ENCODE measurements around the gene PRDM16.

PRDM16 gene

GRCh38 chr1:3308053-3308452 is 239.1 kb downstream of the PRDM16 start:
- Histone ChIP-seq H3K4me3 (ENCODE audit: low read length in 2 of 2) (no peak overlapping the region), H3K4me2 (ENCODE audit: insufficient read depth, low read length, poor library complexity, severe bottlenecking) (no peak overlapping the region), H3K27me3 (ENCODE audit: control insufficient read depth in 3 of 3, insufficient read depth in 3 of 3, low read depth in 1 of 3, low read length in 3 of 3) (peaks cover 0 to 46% (median 10%) of the 10 kb centered on the region in 3 experiments), H2AFZ (ENCODE audit: low read length) (no peak overlapping the region), H3K4me1 (ENCODE audit: control insufficient read depth in 2 of 2, insufficient read depth in 1 of 2, low read depth in 1 of 2, low read length in 2 of 2) (peaks cover 0 to 11% of the 10 kb centered on the region in 2 donors), H3K14ac (ENCODE audit: low read length) (peak overlapping the region; percentile 58), H3K27ac (replicated peaks; ENCODE audit: low read length) (no peak overlapping the region), H3K36me3 (replicated peaks in 1 of 2; ENCODE audit: control insufficient read depth in 2 of 2, insufficient read depth in 2 of 2, low read length in 2 of 2) (no peaks in the 10 kb centered on the region), H2BK120ac (ENCODE audit: low read depth, low read length) (no peak overlapping the region), H2BK5ac (ENCODE audit: low read length) (no peak overlapping the region), H3K9me3 (replicated peaks in 1 of 2; ENCODE audit: control insufficient read depth in 2 of 2, insufficient read depth in 1 of 2, low read depth in 1 of 2, low read length in 2 of 2) (peaks cover 0 to 2% of the 10 kb centered on the region in 2 donors), H2BK15ac (ENCODE audit: low read length) (no peak overlapping the region), H2BK12ac (ENCODE audit: low read length) (no peak overlapping the region), H4K91ac (ENCODE audit: low read depth, low read length, poor library complexity) (no peak overlapping the region), H3K9ac (ENCODE audit: low read depth, low read length, poor library complexity) (no peak overlapping the region), H2AK5ac (ENCODE audit: low read depth, low read length) (peak overlapping the region; percentile 38), H3K79me1 (ENCODE audit: low read depth, low read length) (no peaks in the 10 kb centered on the region), H3K4ac (ENCODE audit: low read length) (no peak overlapping the region), H4K8ac (ENCODE audit: low read depth, low read length) (no peak overlapping the region), H3K23ac (ENCODE audit: low read depth, low read length, poor library complexity) (peak overlapping the region; percentile 21), H3K18ac (ENCODE audit: low read length) (peak overlapping the region; percentile 55)
- no peak for DNase-seq (ENCODE audit: low spot score)
- no CpG with 5 or more reads among the region's 11 CpGs for WGBS, 2 donors (ENCODE audit: extremely low coverage in 2 of 2, insufficient read length in 2 of 2, insufficient replicate concordance in 1 of 2)

GRCh38 chr1:3310718-3311400 is 241.9 kb downstream of the PRDM16 start:
- DNase-seq (ENCODE audit: low spot score) = no peak
- Histone ChIP-seq H3K9me3 (replicated peaks in 1 of 2; ENCODE audit: control insufficient read depth in 2 of 2, insufficient read depth in 1 of 2, low read depth in 1 of 2, low read length in 2 of 2) (peaks cover 0 to 2% of the 10 kb centered on the region in 2 donors), H3K4ac (ENCODE audit: low read length) (no peak overlapping the region), H3K4me3 (ENCODE audit: low read length in 2 of 2) (peak overlapping the region in 1 of 2 donors; percentile 73), H3K27me3 (ENCODE audit: control insufficient read depth in 3 of 3, insufficient read depth in 3 of 3, low read depth in 1 of 3, low read length in 3 of 3) (peaks cover 0 to 68% (median 13%) of the 10 kb centered on the region in 3 experiments), H2BK15ac (ENCODE audit: low read length) (no peak overlapping the region), H2AK5ac (ENCODE audit: low read depth, low read length) (peak overlapping the region; percentile 13), H3K14ac (ENCODE audit: low read length) (peak overlapping the region; percentile 28), H3K18ac (ENCODE audit: low read length) (peak overlapping the region; percentile 63), H4K91ac (ENCODE audit: low read depth, low read length, poor library complexity) (peak overlapping the region; percentile 85), H2BK5ac (ENCODE audit: low read length) (peak overlapping the region; percentile 13), H3K79me1 (ENCODE audit: low read depth, low read length) (no peaks in the 10 kb centered on the region), H2AFZ (ENCODE audit: low read length) (no peak overlapping the region), H3K9ac (ENCODE audit: low read depth, low read length, poor library complexity) (peak overlapping the region; percentile 85), H3K27ac (replicated peaks; ENCODE audit: low read length) (no peak overlapping the region), H3K4me2 (ENCODE audit: insufficient read depth, low read length, poor library complexity, severe bottlenecking) (no peak overlapping the region), H2BK12ac (ENCODE audit: low read length) (peak overlapping the region; percentile 36), H4K8ac (ENCODE audit: low read depth, low read length) (no peak overlapping the region), H2BK120ac (ENCODE audit: low read depth, low read length) (peak overlapping the region; percentile 24), H3K23ac (ENCODE audit: low read depth, low read length, poor library complexity) (peak overlapping the region; percentile 89), H3K36me3 (replicated peaks in 1 of 2; ENCODE audit: control insufficient read depth in 2 of 2, insufficient read depth in 2 of 2, low read length in 2 of 2) (no peaks in the 10 kb centered on the region), H3K4me1 (ENCODE audit: control insufficient read depth in 2 of 2, insufficient read depth in 1 of 2, low read depth in 1 of 2, low read length in 2 of 2) (peaks cover 0 to 35% of the 10 kb centered on the region in 2 donors)
- WGBS, 2 donors (ENCODE audit: extremely low coverage in 2 of 2, insufficient read length in 2 of 2, insufficient replicate concordance in 1 of 2) = no CpG with 5 or more reads among the region's 25 CpGs

GRCh38 chr1:3311711-3312110 is 242.7 kb downstream of the PRDM16 start:
- Histone ChIP-seq H3K4me2 (ENCODE audit: insufficient read depth, low read length, poor library complexity, severe bottlenecking) (no peak overlapping the region), H4K8ac (ENCODE audit: low read depth, low read length) (no peak overlapping the region), H3K9me3 (replicated peaks in 1 of 2; ENCODE audit: control insufficient read depth in 2 of 2, insufficient read depth in 1 of 2, low read depth in 1 of 2, low read length in 2 of 2) (peaks cover 0 to 2% of the 10 kb centered on the region in 2 donors), H3K79me1 (ENCODE audit: low read depth, low read length) (no peaks in the 10 kb centered on the region), H3K9ac (ENCODE audit: low read depth, low read length, poor library complexity) (no peak overlapping the region), H2BK15ac (ENCODE audit: low read length) (no peak overlapping the region), H4K91ac (ENCODE audit: low read depth, low read length, poor library complexity) (no peak overlapping the region), H2BK120ac (ENCODE audit: low read depth, low read length) (no peak overlapping the region), H3K36me3 (replicated peaks in 1 of 2; ENCODE audit: control insufficient read depth in 2 of 2, insufficient read depth in 2 of 2, low read length in 2 of 2) (no peaks in the 10 kb centered on the region), H3K18ac (ENCODE audit: low read length) (peak overlapping the region; percentile 62), H3K14ac (ENCODE audit: low read length) (no peak overlapping the region), H2BK5ac (ENCODE audit: low read length) (peak overlapping the region; percentile 13), H3K27ac (replicated peaks; ENCODE audit: low read length) (no peak overlapping the region), H3K27me3 (ENCODE audit: control insufficient read depth in 3 of 3, insufficient read depth in 3 of 3, low read depth in 1 of 3, low read length in 3 of 3) (peaks cover 0 to 71% (median 13%) of the 10 kb centered on the region in 3 experiments), H2BK12ac (ENCODE audit: low read length) (no peak overlapping the region), H3K4ac (ENCODE audit: low read length) (no peak overlapping the region), H3K4me3 (ENCODE audit: low read length in 2 of 2) (no peak overlapping the region), H2AFZ (ENCODE audit: low read length) (no peak overlapping the region), H3K4me1 (ENCODE audit: control insufficient read depth in 2 of 2, insufficient read depth in 1 of 2, low read depth in 1 of 2, low read length in 2 of 2) (peaks cover 0 to 41% of the 10 kb centered on the region in 2 donors), H2AK5ac (ENCODE audit: low read depth, low read length) (peak overlapping the region; percentile 73), H3K23ac (ENCODE audit: low read depth, low read length, poor library complexity) (peak overlapping the region; percentile 58)
- WGBS, 2 donors (ENCODE audit: extremely low coverage in 2 of 2, insufficient read length in 2 of 2, insufficient replicate concordance in 1 of 2) = no CpG with 5 or more reads among the region's 8 CpGs
- no peak for DNase-seq (ENCODE audit: low spot score)

GRCh38 chr1:3312310-3312897 is 243.4 kb downstream of the PRDM16 start:
- H4K91ac ChIP-seq (ENCODE audit: low read depth, low read length, poor library complexity) = no peak overlapping the region
- no peak overlapping the region for H2BK12ac ChIP-seq (ENCODE audit: low read length)
- peaks cover 0 to 2% of the 10 kb centered on the region in 2 donors for H3K9me3 ChIP-seq (replicated peaks in 1 of 2; ENCODE audit: control insufficient read depth in 2 of 2, insufficient read depth in 1 of 2, low read depth in 1 of 2, low read length in 2 of 2)
- no peak overlapping the region for H2BK120ac ChIP-seq (ENCODE audit: low read depth, low read length)
- no peaks in the 10 kb centered on the region for H3K36me3 ChIP-seq (replicated peaks in 1 of 2; ENCODE audit: control insufficient read depth in 2 of 2, insufficient read depth in 2 of 2, low read length in 2 of 2)
- peak overlapping the region; percentile 73 for H2AK5ac ChIP-seq (ENCODE audit: low read depth, low read length)
- peaks cover 0 to 69% (median 13%) of the 10 kb centered on the region in 3 experiments for H3K27me3 ChIP-seq (ENCODE audit: control insufficient read depth in 3 of 3, insufficient read depth in 3 of 3, low read depth in 1 of 3, low read length in 3 of 3)
- H2BK15ac ChIP-seq (ENCODE audit: low read length) = peak overlapping the region; percentile 59
- no peak overlapping the region for H3K9ac ChIP-seq (ENCODE audit: low read depth, low read length, poor library complexity)
- no peak overlapping the region for H3K4me3 ChIP-seq (ENCODE audit: low read length in 2 of 2)
- no peak overlapping the region for H4K8ac ChIP-seq (ENCODE audit: low read depth, low read length)
- peak overlapping the region; percentile 13 for H2BK5ac ChIP-seq (ENCODE audit: low read length)
- peak overlapping the region; percentile 58 for H3K23ac ChIP-seq (ENCODE audit: low read depth, low read length, poor library complexity)
- no peak overlapping the region for H3K4me2 ChIP-seq (ENCODE audit: insufficient read depth, low read length, poor library complexity, severe bottlenecking)
- DNase-seq (ENCODE audit: low spot score) = no peak
- no CpG with 5 or more reads among the region's 24 CpGs for WGBS, 2 donors (ENCODE audit: extremely low coverage in 2 of 2, insufficient read length in 2 of 2, insufficient replicate concordance in 1 of 2)
- H3K4ac ChIP-seq (ENCODE audit: low read length) = no peak overlapping the region
- H3K79me1 ChIP-seq (ENCODE audit: low read depth, low read length) = no peaks in the 10 kb centered on the region
- H2AFZ ChIP-seq (ENCODE audit: low read length) = no peak overlapping the region
- H3K4me1 ChIP-seq (ENCODE audit: control insufficient read depth in 2 of 2, insufficient read depth in 1 of 2, low read depth in 1 of 2, low read length in 2 of 2) = peaks cover 0 to 44% of the 10 kb centered on the region in 2 donors
- H3K18ac ChIP-seq (ENCODE audit: low read length) = peak overlapping the region; percentile 66
- H3K27ac ChIP-seq (replicated peaks; ENCODE audit: low read length) = no peak overlapping the region
- H3K14ac ChIP-seq (ENCODE audit: low read length) = no peak overlapping the region

All from neuronal stem cell (in vitro differentiated cells).